Left lung (tissue), 10 donors: ENCODE results near the gene WHRN. TPM values are rescaled to one million over a fixed set of nuclear protein-coding genes. Genes with fewer than 3 reads are reported as not detected.

Experiments
- ATAC-seq: fragments of 200-7000 bp; cut with Tn5 transposase; one replicate; pipeline ENCODE4 v1.9.1; 2020; ENCODE audit warnings: moderate library complexity
- DNase-seq, 4 donors: peaks; one replicate each; pipeline ENCODE4 v3.0.0-alpha.2; 2013 to 2020
- H3K27ac ChIP-seq, 2 donors: fragments of 200-600 bp; sonication (generic) in 1 of 2; one replicate each; pipeline versions ENCODE4 v1.5.0 to v1.8.0; 2020 to 2021
- H3K27me3 ChIP-seq, 2 donors: fragments of 200-600 bp; sonication (generic) in 1 of 2; one replicate each; pipeline versions ENCODE4 v1.5.0 to v1.8.0; 2020 to 2021
- H3K36me3 ChIP-seq, 2 donors: fragments of 200-600 bp; sonication (generic) in 1 of 2; one replicate each; pipeline versions ENCODE4 v1.5.0 to v1.8.0; 2020 to 2021
- H3K4me1 ChIP-seq, 2 donors: fragments of 200-600 bp; one replicate each; pipeline ENCODE4 v1.8.0; 2021
- H3K4me3 ChIP-seq, 2 donors: fragments of 200-600 bp; sonication (generic) in 1 of 2; one replicate each; pipeline versions ENCODE4 v1.5.0 to v1.8.0; 2020 to 2021; ENCODE audit warnings: mild to moderate bottlenecking in 1 of 2
- H3K9me3 ChIP-seq, 2 donors: fragments of 200-600 bp; sonication (generic) in 1 of 2; one replicate each; pipeline versions ENCODE4 v1.5.0 to v1.8.0; 2020 to 2021
- CTCF ChIP-seq, 2 donors: fragments of 200-600 bp; sonication (generic) in 1 of 2; IDR thresholded peaks; one replicate each; pipeline versions ENCODE4 v1.5.0 to v1.8.0; 2021; ENCODE audit warnings: antibody characterized with exemption in 2 of 2
- intact Hi-C, 2 donors: fragments of 100-400 bp; cut with DNase I; formaldehyde crosslinking; loops; one replicate each; pipeline versions ENCODE4 v1.11.2 to v1.14.2; 2022
- polyA plus RNA-seq, 6 donors: library from polyadenylated mRNA; unstranded; fragments of 120-200 nt; gene quantifications; one replicate each; pipeline ENCODE4 v1.2.1, GENCODE V29; 2013; ENCODE audit not compliant: insufficient read length in 6 of 6
- total RNA-seq, 2 donors: library from RNA; stranded (reverse); fragmentation: NEBNext Ultra II Directional; extraction: Animal tissue kit (Norgen Biotek cat#: 25700); gene quantifications; one replicate each; pipeline ENCODE4 v1.2.1, GENCODE V29; 2021
- donor health status: DM: no; HTN: yes; CAD: no.
- donor health status: DM: no; HTN: no; CAD: no.

Gene WHRN
- total and polyA plus RNA-seq, 8 donors: 5.1 to 17.3 (median 10.7) TPM

GRCh38 chr9:114356792-114357191 is 148.5 kb downstream of the WHRN start:
- no peak for TF ChIP-seq CTCF (IDR thresholded peaks at IDR 0.05)
- Histone ChIP-seq H3K27ac (no peak overlapping the region), H3K27me3 (no peaks in the 10 kb centered on the region), H3K4me1 (no peaks in the 10 kb centered on the region), H3K4me3 (no peak overlapping the region), H3K36me3 (peaks cover 0 to 100% of the 10 kb centered on the region in 2 donors), H3K9me3 (no peaks in the 10 kb centered on the region)
- intact Hi-C loops: no loop called here
- DNase-seq (no peak), ATAC-seq (no peak)

- no peak overlapping the region for H3K27ac ChIP-seq
- intact Hi-C loops: no loop called here
- no peaks in the 10 kb centered on the region for H3K27me3 ChIP-seq
- peaks cover 0 to 100% of the 10 kb centered on the region in 2 donors for H3K36me3 ChIP-seq
- no peak for TF ChIP-seq CTCF (IDR thresholded peaks at IDR 0.05)
- no peak for ATAC-seq
- no peak for DNase-seq
- no peaks in the 10 kb centered on the region for H3K9me3 ChIP-seq
- no peak overlapping the region for H3K4me3 ChIP-seq
- peaks cover 0 to 4% of the 10 kb centered on the region in 2 donors for H3K4me1 ChIP-seq
Measured at GRCh38 chr9:114355821-114356220, 149.5 kb downstream of the WHRN start.

Other genes starting within 250 kb of the WHRN start
- 10 to 100 TPM in 1 of 2 donors, 1 to 10 TPM in 1; 6.9 to 87.0 TPM for gene ORM1, start 182.4 kb downstream of the WHRN start, total RNA-seq
- gene ORM1, start 182.4 kb downstream of the WHRN start, polyA plus RNA-seq: 1 to 10 TPM; 3.0 to 6.9 (median 4.5) TPM
- gene ORM2, start 175.6 kb downstream of the WHRN start, total RNA-seq: 10 to 100 TPM in 1 of 2 donors, 1 to 10 TPM in 1; 3.4 to 29.9 TPM
- 1 to 10 TPM in 3 of 6 donors, under 1 TPM in 3; 0.46 to 1.9 (median 1.2) TPM for gene ORM2, start 175.6 kb downstream of the WHRN start, polyA plus RNA-seq
- gene AKNA, start 117.5 kb downstream of the WHRN start, total RNA-seq: 10 to 100 TPM; 25.1 to 55.3 TPM
- gene AKNA, start 117.5 kb downstream of the WHRN start, polyA plus RNA-seq: 10 to 100 TPM; 31.4 to 39.9 (median 36.7) TPM
- gene ATP6V1G1, start 82.3 kb upstream of the WHRN start, total RNA-seq: 10 to 100 TPM; 96.6 to 99.9 TPM
- gene ATP6V1G1, start 82.3 kb upstream of the WHRN start, polyA plus RNA-seq: 100 to 1,000 TPM; 157 to 182 (median 162) TPM
- gene TMEM268, start 105.8 kb upstream of the WHRN start, total RNA-seq: 10 to 100 TPM; 12.9 to 17.4 TPM
- gene TMEM268, start 105.8 kb upstream of the WHRN start, polyA plus RNA-seq: 10 to 100 TPM; 12.4 to 18.7 (median 15.4) TPM
- not detected for gene TEX53, start 152.3 kb upstream of the WHRN start, total RNA-seq
- gene TEX53, start 152.3 kb upstream of the WHRN start, polyA plus RNA-seq: not detected
- gene TEX48, start 176.7 kb upstream of the WHRN start, total RNA-seq: not detected
- under 1 TPM in 2 of 6 donors, not detected in 4; 0.35 to 0.41 TPM for gene TEX48, start 176.7 kb upstream of the WHRN start, polyA plus RNA-seq